ENCODE results near the gene CCDC106.

Gene CCDC106

DNA sequence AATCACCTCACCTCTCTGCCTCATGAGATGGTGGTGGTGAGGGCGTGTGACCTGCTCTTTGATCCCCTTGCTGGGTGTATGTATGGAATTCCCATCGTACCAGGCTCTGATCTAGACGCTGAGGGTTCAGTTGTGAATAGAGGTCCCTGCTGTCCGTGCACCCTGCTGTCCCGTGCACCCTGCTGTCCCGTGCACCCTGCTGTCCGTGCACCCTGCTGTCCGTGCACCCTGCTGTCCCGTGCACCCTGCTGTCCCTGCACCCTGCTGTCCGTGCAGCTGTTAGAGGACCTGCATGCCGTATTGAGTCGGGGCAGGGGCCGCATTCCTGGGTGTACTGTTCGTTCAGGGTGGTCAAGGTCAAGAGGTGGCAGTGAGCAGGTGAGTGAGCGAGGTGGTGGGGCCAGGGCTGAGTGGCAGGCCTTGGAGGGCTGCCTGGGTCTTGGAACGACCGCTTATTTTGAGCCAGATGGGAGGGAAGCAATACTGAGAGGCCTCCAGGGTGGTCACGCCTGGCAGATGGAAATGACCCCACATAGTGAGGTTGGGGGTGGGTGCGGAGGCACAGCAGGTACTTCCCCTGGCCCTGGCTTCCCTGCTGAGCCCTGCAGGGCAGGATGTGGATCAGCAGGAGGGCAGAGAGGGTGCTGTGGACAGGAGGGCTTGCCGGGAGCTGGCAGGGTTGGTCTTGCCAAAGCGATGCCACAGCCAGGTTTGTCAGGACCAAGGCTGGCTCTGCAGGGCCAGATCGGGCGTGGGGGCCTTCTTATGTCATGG is 22.5 kb downstream of the CCDC106 start:
- no peak for DNase-seq

DNA sequence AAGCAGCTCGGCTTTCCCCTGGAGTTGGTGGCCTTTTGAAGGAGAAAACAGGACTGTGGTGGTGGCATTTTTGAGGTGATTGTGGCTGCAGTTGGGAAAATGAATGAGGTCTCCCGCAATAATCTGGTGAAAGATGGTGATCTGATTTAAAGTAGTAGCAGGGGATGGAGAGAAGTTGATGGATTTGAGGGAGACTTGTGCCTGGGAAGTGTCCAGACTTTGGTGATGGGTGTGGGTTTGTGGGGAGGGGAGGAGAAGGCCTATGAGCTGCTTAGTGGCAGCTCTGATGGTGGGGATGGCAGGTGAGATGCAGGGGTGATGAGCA is 23.0 kb downstream of the CCDC106 start:
- no peak for DNase-seq

DNA sequence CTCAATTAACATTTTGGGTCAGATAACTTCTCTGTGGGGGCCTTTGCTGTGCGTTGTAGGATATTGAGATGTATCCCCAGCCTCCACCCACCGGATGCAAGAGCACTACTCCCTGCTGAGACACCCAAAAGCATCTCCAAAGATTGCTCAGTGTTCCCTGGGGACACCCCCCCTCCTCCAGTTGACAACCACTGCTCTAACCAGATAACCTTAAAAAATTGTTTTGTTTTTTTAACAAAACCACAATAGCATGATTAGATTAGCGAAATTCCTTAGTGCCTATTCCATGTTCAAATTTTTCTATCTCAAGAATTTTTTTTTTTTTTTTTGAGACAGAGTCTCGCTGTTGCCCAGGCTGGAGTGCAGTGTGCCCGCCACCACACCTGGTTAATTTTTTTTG is 24.4 kb downstream of the CCDC106 start:
- DNase-seq: no peak

DNA sequence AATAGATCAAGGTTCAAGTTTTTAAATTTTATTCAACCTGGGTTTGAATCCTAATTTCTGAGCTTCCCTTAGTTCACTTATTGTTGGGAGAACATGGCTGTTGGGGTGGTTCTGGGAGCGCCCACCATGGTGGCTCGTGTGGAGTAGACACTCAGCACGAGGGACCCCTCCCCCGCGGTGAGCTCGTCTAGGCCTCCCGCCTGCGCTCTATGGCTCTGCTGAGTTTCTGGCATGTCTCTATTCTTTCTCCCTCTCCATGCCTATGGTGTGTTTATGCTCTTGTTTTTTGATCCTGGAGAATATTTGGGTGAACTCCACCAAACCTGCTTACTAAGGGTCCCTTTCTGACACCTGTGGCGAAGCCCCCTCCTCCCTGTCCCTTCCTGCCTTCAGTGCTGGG is 25.5 kb downstream of the CCDC106 start:
- no peak for DNase-seq

DNA sequence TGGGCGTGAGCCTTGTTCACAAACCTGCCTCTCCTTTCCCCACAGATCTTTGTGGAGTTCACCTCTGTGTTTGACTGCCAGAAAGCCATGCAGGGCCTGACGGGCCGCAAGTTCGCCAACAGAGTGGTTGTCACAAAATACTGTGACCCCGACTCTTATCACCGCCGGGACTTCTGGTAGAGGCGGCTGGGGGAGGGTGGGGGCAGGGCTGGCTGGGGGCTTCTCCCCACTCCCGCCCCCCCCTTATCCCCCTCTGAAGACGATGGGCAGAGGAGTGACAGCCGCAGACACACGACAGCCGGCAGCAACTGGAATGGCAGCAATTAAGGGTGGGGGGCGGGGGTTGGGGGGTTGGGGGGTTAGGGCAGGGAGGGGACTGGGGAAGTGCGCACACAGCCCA is 25.9 kb downstream of the CCDC106 start:
- DNase-seq: no peak

DNA sequence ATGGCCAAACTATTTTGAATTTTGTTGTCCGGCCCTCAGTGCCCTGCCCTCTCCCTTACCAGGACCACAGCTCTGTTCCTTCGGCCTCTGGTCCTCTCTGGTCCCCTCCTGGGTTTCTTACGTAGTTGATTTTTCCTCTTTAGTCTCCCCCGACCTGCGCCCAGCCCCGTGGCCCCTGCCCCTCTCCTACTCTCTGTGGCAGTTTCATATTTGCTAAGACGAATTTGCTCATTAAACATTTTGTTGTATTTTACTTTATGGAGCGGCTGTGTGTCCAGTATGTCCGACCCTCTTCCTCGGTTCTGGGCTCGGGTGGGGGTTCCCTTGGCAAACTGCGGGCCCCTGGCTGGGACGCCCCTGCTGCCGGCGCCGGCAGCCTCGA is 26.4 kb downstream of the CCDC106 start:
- DNase-seq: no peak

DNA sequence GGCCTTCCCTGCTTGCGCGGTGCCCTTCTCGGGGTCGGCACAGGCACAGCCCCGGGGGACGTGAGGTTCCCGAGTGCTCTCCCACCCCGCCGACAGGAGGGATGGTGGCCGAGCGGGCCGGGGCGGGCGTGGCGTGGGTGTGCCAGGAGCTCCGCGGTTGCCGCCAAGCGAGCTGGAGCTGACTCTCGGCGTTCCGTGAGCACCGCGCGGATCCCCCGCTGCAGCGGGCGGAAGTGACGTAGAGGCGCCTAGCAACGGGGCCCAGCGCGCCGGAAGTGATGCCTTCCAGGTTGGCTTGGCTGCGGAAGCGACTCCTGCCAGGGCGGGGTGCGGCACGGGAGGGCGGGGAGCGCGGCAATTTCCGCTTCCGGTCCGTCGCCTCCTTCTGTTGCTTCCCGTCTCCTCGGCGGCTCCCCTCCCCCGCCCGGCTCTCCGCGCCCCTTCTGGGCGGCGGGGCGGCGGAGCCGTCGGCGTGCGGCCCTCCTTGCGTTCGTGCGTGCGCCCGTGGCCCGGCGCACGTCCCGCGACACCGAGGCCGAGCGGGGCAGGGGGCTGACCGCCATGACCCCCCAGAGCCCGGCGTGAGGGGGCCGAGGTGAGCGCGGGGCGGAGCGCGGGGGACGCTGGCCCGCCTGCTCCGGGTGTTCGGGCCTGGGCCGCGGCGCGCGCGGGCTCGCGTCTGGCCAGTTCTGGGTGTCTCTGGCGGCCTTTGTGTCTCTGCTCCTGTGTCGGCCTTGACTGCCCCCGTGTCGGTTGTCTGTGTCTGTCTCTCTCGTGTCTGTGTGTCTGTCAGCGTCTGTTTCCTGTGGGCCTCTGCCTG is 27.0 kb downstream of the CCDC106 start, which contains the start of gene EPN1:
EPN1 (plus strand) TSS at position 386 of the 820 bp plus-strand sequence. CDS start 3,402 bp downstream, outside the sequence.
- DNase-seq: peak; percentile 91

DNA sequence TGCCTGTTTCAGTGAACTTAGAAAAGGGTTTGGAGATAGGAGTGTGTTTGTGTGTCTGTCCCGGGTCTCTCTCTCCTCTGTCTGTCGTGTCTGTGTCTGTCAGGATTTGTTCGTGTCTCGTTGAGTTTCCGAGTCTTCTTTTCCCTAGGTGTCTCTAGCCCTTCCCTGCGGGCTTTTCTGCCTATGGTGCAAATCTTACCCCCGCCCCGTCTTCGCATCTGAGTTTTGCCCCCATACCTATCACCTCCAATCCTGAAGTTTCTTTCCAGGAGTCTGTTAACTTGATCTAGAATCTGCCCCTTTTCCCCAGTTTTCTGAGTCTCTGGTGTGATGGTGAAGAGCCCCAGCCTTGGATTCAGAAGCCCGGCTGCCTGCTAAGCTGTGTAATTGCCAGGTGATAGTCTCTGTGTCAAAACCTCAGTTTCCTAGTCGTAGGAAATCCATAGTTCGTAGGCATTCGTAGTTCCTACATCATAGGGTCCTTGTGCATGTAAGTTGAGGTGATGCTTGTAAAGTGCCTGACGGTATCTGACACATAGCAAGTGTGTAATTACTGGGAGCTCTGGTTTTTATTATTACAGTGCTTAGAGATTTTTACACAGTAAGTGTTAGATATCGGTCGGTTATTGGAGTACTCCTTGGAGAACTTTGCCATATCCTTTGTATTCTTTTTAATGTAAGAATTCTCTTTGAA is 27.8 kb downstream of the CCDC106 start:
- DNase-seq: no peak

DNA sequence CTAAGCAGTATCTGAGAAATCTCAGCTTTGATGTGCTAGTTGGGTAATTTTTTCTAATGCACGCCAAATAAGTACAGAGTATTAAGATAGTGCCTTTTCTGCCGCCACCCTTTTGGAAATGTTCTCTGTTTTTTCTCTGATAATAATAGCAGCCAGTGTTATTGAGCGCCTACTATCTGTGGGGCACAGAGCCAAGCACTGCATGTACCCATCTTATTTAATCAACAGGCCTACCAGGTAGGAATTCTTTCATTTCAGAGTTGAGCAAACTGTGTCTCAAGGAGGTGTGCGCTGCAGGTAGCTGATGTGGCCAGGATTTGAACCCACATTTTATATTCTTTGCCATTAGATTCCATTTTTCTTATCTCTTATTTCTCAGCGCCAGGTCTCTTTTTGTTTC is 28.4 kb downstream of the CCDC106 start:
- DNase-seq: no peak

DNA sequence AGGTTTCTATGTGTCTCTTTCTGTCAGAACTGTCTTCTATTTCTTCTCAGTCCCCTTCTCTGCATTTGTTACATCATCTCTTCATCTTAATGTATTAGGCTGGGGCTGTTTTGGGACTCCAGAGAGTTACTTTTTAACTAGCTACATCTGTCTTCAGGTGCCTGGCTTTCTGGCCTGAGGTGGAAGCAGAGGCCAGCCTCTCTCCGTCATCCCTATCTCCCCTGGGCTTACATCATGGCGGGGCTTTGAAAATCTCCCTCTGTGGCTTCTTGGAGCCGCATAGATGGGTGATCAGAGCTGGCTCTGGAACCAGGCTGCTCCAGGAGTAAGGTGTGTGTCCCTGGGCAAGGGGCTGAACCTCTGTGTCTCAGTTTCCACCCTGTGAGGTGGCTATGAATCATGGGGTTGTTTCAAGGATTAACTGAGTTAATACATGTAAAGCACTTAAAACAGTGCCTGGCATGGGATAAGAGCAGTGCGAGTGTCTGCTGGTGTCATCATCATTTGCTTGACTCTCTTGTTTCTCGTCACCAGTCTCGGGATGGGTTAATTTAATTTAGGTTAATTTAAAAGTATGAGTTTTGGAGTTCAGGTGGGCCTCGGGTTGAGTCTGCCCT is 29.0 kb downstream of the CCDC106 start:
- DNase-seq: no peak

DNA sequence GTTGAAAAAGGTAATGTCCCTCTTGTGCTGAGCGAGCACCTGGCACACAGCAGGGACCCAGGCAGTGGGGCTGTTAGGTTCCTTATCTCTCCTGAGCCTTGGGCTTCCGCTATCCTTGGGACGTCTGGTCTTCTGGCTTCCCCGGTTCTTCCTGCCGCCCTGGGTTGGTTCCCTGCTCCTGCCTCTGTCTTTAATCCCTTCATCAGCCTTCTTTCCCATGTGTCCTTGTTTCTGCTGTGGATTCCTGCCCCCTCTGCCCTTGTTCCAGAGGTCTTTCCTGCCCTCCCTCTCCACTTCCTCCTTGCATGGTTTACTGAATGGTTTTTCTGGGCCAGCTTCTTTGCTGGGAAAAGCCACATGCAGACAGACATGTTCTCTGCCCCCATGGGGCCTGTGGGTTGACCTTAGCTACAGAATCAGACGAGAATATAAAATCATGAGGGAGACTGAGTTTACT is 29.6 kb downstream of the CCDC106 start:
- DNase-seq: no peak

DNA sequence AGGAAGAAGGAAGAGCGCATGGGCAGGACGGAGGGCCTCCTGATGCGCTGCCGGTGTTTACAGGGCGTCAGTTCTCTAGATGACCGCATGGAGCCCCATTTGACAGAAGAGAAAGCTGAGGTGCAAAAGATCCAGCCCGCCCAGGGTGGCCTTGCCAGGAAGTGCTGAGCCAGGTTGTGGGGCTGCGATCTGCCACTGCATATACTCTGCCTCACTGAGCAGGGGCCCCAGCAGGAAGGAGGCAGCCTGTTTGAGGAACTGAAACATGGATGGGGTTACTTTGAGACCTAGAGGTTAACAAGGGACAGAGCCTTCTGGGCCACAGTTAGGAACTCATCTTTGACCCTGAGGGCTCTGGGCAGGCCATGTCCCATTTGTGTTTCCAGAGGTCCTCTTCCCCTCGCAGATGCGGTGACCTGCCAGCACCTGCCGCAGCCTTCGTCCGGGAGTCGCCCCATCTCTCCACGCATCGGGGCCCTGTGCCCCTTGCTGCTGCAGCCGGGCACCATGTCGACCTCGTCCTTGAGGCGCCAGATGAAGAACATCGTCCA is 30.2 kb downstream of the CCDC106 start:
- DNase-seq: no peak

DNA sequence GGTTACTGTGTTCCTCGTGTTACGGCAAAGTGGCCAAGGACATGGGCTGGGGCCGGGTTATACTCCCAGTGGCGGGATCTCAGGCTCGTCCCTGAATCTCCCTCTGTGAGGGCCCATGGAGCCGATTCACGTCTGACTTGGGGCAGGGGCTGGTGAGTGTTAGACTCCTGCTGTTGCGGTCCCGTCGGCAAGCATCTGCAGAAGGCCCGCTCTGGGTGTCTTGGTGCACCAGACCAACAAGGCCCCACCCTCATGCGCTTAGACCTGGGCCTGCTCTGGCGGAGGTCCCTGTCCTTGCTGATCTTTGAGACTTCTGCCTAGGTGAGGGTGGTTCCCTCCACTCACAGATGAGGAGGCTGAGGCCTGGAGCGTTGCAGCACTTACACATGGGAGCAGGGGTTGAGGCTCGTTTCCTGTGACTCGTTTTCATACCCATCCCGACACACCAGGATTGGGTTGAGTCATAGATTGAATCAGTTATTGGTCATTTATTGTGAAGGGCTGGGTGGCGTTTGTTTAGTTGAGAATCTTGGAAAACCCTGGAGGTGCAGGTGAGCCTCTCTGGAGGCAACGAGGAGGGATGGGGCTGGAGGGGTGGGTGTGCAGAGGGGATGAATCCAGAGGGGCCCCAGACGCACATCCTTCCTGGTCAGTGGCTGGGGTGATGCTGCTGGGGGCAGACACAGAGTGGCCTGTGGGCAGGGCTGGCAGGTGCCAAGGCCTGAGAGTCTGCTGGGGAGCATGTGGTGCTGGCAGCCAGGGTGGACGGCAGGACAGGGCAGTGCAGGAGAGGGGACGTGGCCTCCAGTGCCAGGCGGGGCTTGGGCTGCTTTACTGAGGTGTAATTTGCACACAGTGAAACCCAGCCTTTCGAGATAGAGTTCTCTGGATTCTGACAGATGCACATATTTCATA is 31.6 kb downstream of the CCDC106 start:
- no peak for DNase-seq

DNA sequence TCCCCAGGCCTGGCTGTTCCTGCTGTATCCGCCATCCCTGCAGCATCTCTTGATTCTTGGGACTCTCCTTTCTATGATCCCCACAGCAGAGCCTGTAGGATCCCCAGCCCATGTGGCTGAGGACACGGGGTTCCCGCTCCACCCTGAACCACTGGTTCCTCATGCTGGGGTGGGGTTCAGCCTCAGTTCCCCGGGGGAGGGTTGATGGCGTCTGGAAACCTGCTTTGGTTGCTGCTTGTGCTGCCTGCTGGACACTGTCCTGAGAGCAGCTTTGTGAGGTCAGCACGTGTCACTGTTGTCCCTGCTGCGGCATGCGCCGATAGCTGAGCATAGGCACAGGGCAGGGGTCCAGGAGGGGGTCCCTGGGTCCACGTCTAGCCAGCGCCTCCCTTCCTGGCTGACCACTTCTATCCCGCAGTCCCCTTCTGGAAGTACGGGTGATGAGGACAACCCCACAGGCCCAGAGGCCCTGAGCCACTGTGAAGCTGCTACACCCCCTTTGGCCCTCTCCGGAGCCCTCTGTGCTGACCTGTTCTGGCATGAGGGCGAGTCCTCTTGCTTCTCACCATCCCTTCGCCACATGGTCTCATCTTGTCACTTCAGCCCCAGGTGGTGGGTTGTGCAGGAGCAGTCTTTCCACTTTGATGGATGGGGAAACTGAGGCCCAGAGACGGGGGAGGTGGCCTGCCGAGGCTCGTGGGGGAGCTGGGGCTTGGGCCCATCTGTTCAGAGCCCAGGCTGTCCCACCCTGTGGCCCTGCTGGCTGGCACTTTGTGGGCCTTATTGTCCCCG is 32.5 kb downstream of the CCDC106 start:
- no peak for DNase-seq

DNA sequence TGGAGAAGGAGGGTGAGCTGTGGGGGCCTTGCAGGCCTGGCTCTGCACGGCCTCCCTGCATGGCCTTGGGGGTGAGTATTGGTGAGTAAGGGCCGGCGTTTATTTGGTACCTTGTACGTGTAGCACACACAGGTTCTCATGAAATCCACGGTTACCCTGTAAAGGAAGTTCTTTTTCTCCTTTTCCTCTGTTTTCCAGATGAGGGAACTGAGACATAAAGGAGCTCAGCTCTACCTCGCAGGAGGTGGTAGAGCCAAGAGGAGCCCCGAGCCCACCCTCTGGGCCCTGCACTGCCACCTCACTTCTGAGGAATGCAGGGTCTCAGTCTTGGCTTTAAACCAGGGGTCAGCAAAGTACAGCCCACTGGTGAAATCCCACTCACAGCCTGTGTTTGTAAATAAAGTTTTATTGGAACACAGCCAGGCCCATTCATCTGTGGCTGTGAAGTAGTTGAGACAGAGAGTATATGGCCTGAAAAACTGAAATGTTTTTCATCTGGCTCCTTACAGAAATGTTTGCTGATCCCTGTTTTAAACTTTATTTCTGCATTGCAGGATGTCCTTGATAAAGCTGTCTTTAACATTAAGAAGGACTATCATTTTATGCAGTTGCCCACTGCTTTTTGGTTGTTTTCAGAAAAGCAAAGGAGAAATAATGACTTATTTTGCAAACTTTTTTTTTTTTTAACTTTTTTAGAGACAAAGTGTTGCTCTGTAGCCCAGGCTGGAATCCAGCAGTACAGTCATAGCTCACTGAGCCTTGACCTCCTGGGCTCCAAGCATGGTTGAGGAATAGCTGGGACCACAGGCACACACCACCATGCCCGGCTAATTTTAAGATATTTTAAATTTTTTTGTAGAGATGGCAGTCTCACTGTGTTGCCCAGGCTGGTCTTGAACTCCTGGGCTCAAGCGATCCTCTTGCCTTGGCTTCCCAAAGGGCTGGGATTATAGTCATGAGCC is 33.4 kb downstream of the CCDC106 start:
- DNase-seq: no peak

DNA sequence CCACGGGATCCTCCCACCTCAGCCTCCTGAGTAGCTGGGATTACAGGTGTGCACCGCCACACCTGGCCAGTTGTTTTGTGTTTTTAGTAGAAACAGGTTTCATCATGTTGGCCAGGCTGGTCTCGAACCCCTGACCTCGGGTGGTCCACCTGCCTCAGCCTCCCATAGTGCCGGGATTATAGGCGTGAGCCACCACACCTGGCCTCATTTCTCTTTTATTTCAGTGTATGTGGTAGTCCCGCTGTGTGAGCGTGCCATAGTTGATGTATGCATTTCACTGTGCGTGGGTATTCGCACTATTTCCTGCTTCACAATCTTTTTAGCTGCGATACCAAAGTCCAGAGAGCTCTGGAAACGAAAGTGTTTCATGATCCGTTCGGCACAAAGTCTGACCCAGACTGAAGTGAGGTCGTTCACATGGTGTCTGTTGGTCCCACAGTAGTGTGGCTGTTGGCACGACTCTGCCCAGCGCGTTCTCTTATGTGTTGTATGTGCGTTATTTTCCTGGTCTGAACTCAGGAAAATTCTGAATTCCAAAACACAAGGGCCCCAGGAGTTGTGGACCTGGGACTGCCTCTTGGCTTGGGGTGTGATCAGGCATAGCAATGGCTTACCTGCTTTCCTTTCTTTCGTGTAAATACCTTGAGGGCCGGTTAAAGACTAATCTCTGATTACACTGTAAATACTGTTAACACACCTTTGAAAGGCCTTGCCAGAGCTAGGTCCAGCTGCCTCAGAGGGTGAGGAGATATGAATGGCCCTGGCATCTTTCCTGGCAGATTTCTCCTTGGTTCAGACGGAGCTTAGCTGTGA is 35.6 kb downstream of the CCDC106 start:
- DNase-seq: no peak

DNA sequence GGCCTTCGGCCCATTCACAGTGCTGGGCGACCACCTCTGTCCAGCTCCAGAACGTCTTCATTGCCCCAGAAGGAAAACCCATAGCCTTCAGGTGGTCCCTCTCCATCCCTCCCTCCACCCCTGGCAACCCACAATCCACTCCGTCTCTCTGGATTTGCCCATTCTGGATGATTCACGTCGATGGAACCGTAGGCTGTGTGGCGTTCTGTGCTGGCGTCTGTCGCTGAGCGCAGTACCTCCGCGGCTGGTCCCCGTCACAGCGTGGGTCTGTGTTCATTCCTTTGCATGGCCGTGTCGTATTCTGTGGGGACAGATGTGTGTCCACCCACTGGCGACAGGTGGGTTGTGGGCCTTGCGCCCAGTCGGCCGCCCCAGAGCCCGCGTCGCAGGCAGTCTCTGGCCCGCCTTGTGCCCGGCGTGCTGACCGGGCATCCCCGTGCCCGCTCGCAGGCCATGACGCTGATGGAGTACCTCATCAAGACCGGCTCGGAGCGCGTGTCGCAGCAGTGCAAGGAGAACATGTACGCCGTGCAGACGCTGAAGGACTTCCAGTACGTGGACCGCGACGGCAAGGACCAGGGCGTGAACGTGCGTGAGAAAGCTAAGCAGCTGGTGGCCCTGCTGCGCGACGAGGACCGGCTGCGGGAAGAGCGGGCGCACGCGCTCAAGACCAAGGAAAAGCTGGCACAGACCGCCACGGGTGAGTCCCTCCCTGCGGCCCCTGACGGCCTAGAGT is 37.1 kb downstream of the CCDC106 start:
- no peak for DNase-seq

DNA sequence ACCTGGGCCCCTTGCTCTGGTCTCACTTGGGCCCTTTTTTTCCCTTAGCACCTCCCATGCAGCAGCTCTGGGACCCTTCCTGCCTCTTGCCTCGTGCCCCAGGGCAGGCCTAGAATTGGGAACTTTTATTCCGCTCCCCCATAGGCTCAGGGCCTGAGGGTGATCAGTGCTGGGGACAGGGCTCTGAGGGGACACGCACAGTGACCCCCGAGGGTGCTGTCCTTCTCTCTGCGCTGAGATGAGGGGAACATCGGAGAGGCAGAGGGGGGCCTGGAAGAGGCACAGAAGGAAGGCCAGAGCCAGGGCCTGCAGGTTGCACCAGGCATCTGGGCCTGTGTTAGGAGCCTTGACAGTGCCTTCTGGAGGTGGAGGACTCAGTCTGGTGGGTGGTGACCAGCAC is 37.8 kb downstream of the CCDC106 start:
- no peak for DNase-seq
